Prostate gland (tissue), 2 donors: ENCODE measurements around the gene USP35. TPM values are rescaled to one million over a fixed set of nuclear protein-coding genes. Genes with fewer than 3 reads are reported as not detected.

Source experiments
- DNase-seq: peaks from one replicate; pipeline ENCODE4 v3.0.0-alpha.2; 2019; ENCODE audit warnings: low spot score
- H3K27ac ChIP-seq, 2 donors: fragments of 200-600 bp; sonication (generic); 2 replicates each; pipeline ENCODE4 v1.5.1; 2017 to 2019
- H3K27me3 ChIP-seq: fragments of 200-600 bp; sonication (generic); replicated peaks from 2 replicates; pipeline ENCODE4 v1.5.1; 2019; ENCODE audit not compliant: insufficient read depth
- H3K36me3 ChIP-seq, 2 donors: fragments of 200-600 bp; sonication (generic); 1 replicate in 1 of 2; 2 replicates in 1 of 2; pipeline versions ENCODE4 v1.5.1 to v1.8.1; 2017 to 2019
- H3K4me1 ChIP-seq: fragments of 200-600 bp; sonication (generic); replicated peaks from 2 replicates; pipeline ENCODE4 v1.5.1; 2019
- H3K4me3 ChIP-seq, 2 donors: fragments of 200-600 bp; sonication (generic); 2 replicates each; pipeline ENCODE4 v1.5.1; 2017 to 2019
- H3K9me3 ChIP-seq: fragments of 200-600 bp; sonication (generic); 2 replicates; pipeline ENCODE4 v1.5.1; 2017
- CTCF ChIP-seq, 4 experiments: fragments of 200-600 bp in 2 of 4; fragments of 450-650 bp in 2 of 4; sonication (generic) in 2 of 4; IDR thresholded peaks; 1 replicate in 3 of 4; 2 replicates in 1 of 4; pipeline ENCODE4 v1.5.1; 2016 to 2019; ENCODE audit warnings: antibody characterized with exemption in 4 of 4, mild to moderate bottlenecking in 2 of 4, moderate library complexity in 2 of 4
- POLR2A ChIP-seq: fragments of 450-650 bp; IDR thresholded peaks from one replicate; pipeline ENCODE4 v1.6.1; 2016; ENCODE audit warnings: antibody characterized with exemption, mild to moderate bottlenecking
- POLR2AphosphoS5 ChIP-seq: sonication (generic); formaldehyde crosslinking; IDR thresholded peaks from one replicate; pipeline ENCODE4 v1.6.1; 2017; ENCODE audit warnings: antibody characterized with exemption
- WGBS: methylation state at CpG from one replicate; pipeline ENCODE4 v1.1.5; 2018; 5-methylcytosine and 5-hydroxymethylcytosine counted together
- intact Hi-C: fragments of 100-400 bp; cut with DNase I; formaldehyde crosslinking; loops from one replicate; pipeline ENCODE4 v1.14.2; 2022
- total RNA-seq, 2 donors: library from RNA; depleted of rRNA; stranded (reverse); fragments of >200 nt; gene quantifications; one replicate each; pipeline ENCODE4 v1.1.0, GENCODE V29; 2016

The USP35 gene
- total RNA-seq, 2 donors from 2014 or later: 3.4 to 13.6 TPM

- no peaks in the 10 kb centered on the region for H3K27me3 ChIP-seq
- WGBS: 35% methylated on average over 4 of the region's 4 CpGs
These were observed 56.0 kb downstream of the USP35 start for GRCh38 chr11:78244546-78245255.

GRCh38 chr11:78248191-78248590 lies 59.5 kb downstream of the USP35 start:
- H3K9me3 ChIP-seq: no peaks in the 10 kb centered on the region
- H3K27ac ChIP-seq: no peak overlapping the region
- H3K4me1 ChIP-seq: no peaks in the 10 kb centered on the region
- no peaks in the 10 kb centered on the region for H3K27me3 ChIP-seq
- intact Hi-C loops: no loop called here
- no peaks in the 10 kb centered on the region for H3K36me3 ChIP-seq
- no peak overlapping the region for H3K4me3 ChIP-seq
- no peak for TF ChIP-seq CTCF (IDR thresholded peaks at IDR 0.05)
- TF ChIP-seq POLR2AphosphoS5: no peak
- no peak for TF ChIP-seq POLR2A
- 93% methylated on average over 3 of the region's 3 CpGs for WGBS
- no peak for DNase-seq

More at GRCh38 chr11:78244546-78245255, 56.0 kb downstream of the USP35 start:
- intact Hi-C loops: no loop called here
- Histone ChIP-seq H3K4me1 (no peaks in the 10 kb centered on the region), H3K27ac (no peak overlapping the region), H3K9me3 (no peaks in the 10 kb centered on the region), H3K36me3 (no peaks in the 10 kb centered on the region), H3K4me3 (no peak overlapping the region)
- TF ChIP-seq POLR2A (no peak), CTCF (IDR thresholded peaks at IDR 0.05) (no peak), POLR2AphosphoS5 (no peak)
- no peak for DNase-seq

GRCh38 chr11:78248903-78249302 lies 60.2 kb downstream of the USP35 start:
- no peak for TF ChIP-seq POLR2A
- no peak for TF ChIP-seq POLR2AphosphoS5
- TF ChIP-seq CTCF (IDR thresholded peaks at IDR 0.05): no peak
- no peak for DNase-seq
- no peaks in the 10 kb centered on the region for H3K27me3 ChIP-seq
- H3K27ac ChIP-seq: no peak overlapping the region
- intact Hi-C loops: no loop called here
- H3K9me3 ChIP-seq: no peaks in the 10 kb centered on the region
- H3K36me3 ChIP-seq: no peaks in the 10 kb centered on the region
- no peaks in the 10 kb centered on the region for H3K4me1 ChIP-seq
- H3K4me3 ChIP-seq: no peak overlapping the region

- Histone ChIP-seq H3K4me3 (no peak overlapping the region), H3K4me1 (no peaks in the 10 kb centered on the region), H3K9me3 (no peaks in the 10 kb centered on the region), H3K27me3 (no peaks in the 10 kb centered on the region), H3K36me3 (no peaks in the 10 kb centered on the region), H3K27ac (no peak overlapping the region)
- intact Hi-C loops: no loop called here
- TF ChIP-seq POLR2A: no peak
- 95% methylated on average over 8 of the region's 8 CpGs for WGBS
- no peak for DNase-seq
These were observed 61.4 kb downstream of the USP35 start for GRCh38 chr11:78250099-78250498.

- no peaks in the 10 kb centered on the region for H3K4me1 ChIP-seq
- no peaks in the 10 kb centered on the region for H3K27me3 ChIP-seq
- H3K36me3 ChIP-seq: no peaks in the 10 kb centered on the region
- TF ChIP-seq POLR2AphosphoS5 (no peak), CTCF (IDR thresholded peaks at IDR 0.05) (no peak), POLR2A (no peak)
- no peak overlapping the region for H3K4me3 ChIP-seq
- no peak overlapping the region for H3K27ac ChIP-seq
- intact Hi-C loops: no loop called here
- H3K9me3 ChIP-seq: no peaks in the 10 kb centered on the region
- no peak for DNase-seq
- 49% methylated on average over 1 of the region's 1 CpG for WGBS
These were observed 62.5 kb downstream of the USP35 start for GRCh38 chr11:78251083-78251775.
